ENCODE results near the gene PRRG1. TPM values are rescaled to one million over a fixed set of nuclear protein-coding genes. Genes with fewer than 3 reads are reported as not detected.
"Not testable (repeated sequence)": the region's sequence is repeated elsewhere in the genome, so short reads cannot be mapped to it uniquely, and the experiment has no call there.

Gene PRRG1
- total RNA-seq, 1 experiment from 2014 or later = 9.0 TPM

DNA sequence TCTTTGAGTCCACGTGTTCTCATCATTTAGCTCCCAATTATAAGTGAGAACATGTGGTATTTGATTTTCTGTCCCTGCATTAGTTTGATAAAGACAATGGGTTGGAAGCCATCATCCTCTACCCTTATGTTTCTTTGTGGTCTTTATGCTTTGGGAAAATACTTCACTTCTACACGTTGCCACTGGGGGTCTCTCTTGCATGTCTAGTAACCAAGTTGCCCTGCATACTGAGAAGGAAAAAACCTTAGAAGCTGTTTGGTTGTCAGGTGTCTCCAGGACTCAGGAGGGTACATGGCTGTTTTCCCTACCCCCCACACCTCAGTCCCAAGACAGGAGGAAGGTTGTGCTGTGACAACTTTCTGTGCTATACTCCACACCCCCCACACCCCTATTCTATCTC is 146.6 kb downstream of the PRRG1 start:
- H3T11ph ChIP-seq (ENCODE audit: low read length); H3K79me1 ChIP-seq (ENCODE audit: insufficient read depth, low read depth, low read length, poor library complexity, severe bottlenecking); H4K20me1 ChIP-seq (ENCODE audit: control insufficient read depth, insufficient read depth, insufficient read length); H2BK5ac ChIP-seq (ENCODE audit: insufficient read length, low read length); H3K23ac ChIP-seq (ENCODE audit: insufficient read length, low read depth, low read length); H3K9ac ChIP-seq (ENCODE audit: extremely low read depth, insufficient read length, low read length); H3K14ac ChIP-seq (ENCODE audit: insufficient read depth, low read length); H3K56ac ChIP-seq (ENCODE audit: insufficient read length, low read depth, low read length); H3K9me3 ChIP-seq (ENCODE audit: control insufficient read depth, low read depth, low read length); H2BK120ac ChIP-seq (ENCODE audit: low read depth, low read length, poor library complexity, severe bottlenecking); H4K5ac ChIP-seq (ENCODE audit: insufficient read length, low read depth, low read length); H4K91ac ChIP-seq (ENCODE audit: insufficient read length, low read depth, low read length); H2AFZ ChIP-seq (ENCODE audit: low read length); H2AK5ac ChIP-seq (ENCODE audit: insufficient read length, low read length); H3K4me1 Mint-ChIP-seq; H3K4me3 Mint-ChIP-seq; H3K27me3 Mint-ChIP-seq (ENCODE audit: low read depth); H4K8ac ChIP-seq (replicated peaks; ENCODE audit: insufficient read length, low read depth, low read length); H2BK15ac ChIP-seq (ENCODE audit: low read depth, low read length); H2BK20ac ChIP-seq (ENCODE audit: low read depth, low read length, poor library complexity, severe bottlenecking); H3K79me2 ChIP-seq (ENCODE audit: insufficient read depth, low read length); H3K27ac Mint-ChIP-seq; H3K4ac ChIP-seq (ENCODE audit: low read depth, low read length); DNase-seq; H3K4me2 ChIP-seq (ENCODE audit: insufficient read depth, insufficient read length, low read length); H3K18ac ChIP-seq (ENCODE audit: insufficient read length, low read depth, low read length); H3K27ac ChIP-seq (ENCODE audit: insufficient read length, low read depth, low read length); H3K4me1 ChIP-seq (ENCODE audit: insufficient read depth, low read length); H3K27me3 ChIP-seq (ENCODE audit: insufficient read depth, low read length); H2BK12ac ChIP-seq (ENCODE audit: insufficient read length, low read depth, low read length); H3K23me2 ChIP-seq (ENCODE audit: insufficient read length, low read depth, low read length, poor library complexity, severe bottlenecking): not testable (repeated sequence)
- Mint-ChIP-seq H3K9me3 (peaks cover 45 to 58% of the 10 kb centered on the region in 2 experiments), H3K36me3 (ENCODE audit: insufficient read depth in 1 of 3, low read depth in 3 of 3) (peaks cover 6 to 12% (median 7%) of the 10 kb centered on the region in 3 experiments; a peak in 6 of 7 replicates)
- TF ChIP-seq CTCF (conservative IDR thresholded peaks at IDR 0.05) = peak; percentile 52
- no CpG with 5 or more reads among the region's 2 CpGs for WGBS (ENCODE audit: extremely low coverage, insufficient read length, low lambda C conversion rate)

DNA sequence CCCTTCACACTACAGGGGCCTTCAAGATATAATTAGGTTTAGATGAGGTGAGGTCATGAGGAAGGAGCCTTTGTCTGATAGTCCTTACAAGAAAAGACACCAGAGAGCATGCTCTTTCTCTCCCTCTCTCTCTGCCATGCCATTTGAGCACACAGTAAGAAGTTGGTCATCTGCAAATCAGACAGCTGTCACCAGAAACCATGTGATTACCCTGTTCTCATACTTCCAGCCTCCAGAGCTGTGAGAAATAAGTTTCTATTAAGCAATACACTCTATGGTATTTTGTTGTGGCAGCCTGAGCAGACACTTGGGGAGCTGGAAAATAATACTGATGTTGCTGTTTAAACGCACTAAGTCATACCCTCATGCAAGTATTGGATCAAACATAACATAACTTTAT is 148.0 kb downstream of the PRRG1 start:
- H3K9me3 Mint-ChIP-seq = peaks cover 49 to 57% of the 10 kb centered on the region in 2 experiments
- not testable (repeated sequence) for H3K56ac ChIP-seq (ENCODE audit: insufficient read length, low read depth, low read length); H3K79me2 ChIP-seq (ENCODE audit: insufficient read depth, low read length); H3K4me3 Mint-ChIP-seq; DNase-seq; H3K18ac ChIP-seq (ENCODE audit: insufficient read length, low read depth, low read length); H3K14ac ChIP-seq (ENCODE audit: insufficient read depth, low read length); H4K91ac ChIP-seq (ENCODE audit: insufficient read length, low read depth, low read length); H3K4me1 ChIP-seq (ENCODE audit: insufficient read depth, low read length); H3K27me3 Mint-ChIP-seq (ENCODE audit: low read depth); H4K20me1 ChIP-seq (ENCODE audit: control insufficient read depth, insufficient read depth, insufficient read length); H2BK15ac ChIP-seq (ENCODE audit: low read depth, low read length); H2BK5ac ChIP-seq (ENCODE audit: insufficient read length, low read length); H3K23ac ChIP-seq (ENCODE audit: insufficient read length, low read depth, low read length); H2BK20ac ChIP-seq (ENCODE audit: low read depth, low read length, poor library complexity, severe bottlenecking); H2BK12ac ChIP-seq (ENCODE audit: insufficient read length, low read depth, low read length); H3K23me2 ChIP-seq (ENCODE audit: insufficient read length, low read depth, low read length, poor library complexity, severe bottlenecking); H3K27ac Mint-ChIP-seq; H3K9ac ChIP-seq (ENCODE audit: extremely low read depth, insufficient read length, low read length); H3K9me3 ChIP-seq (ENCODE audit: control insufficient read depth, low read depth, low read length); H4K8ac ChIP-seq (replicated peaks; ENCODE audit: insufficient read length, low read depth, low read length); H3K4me2 ChIP-seq (ENCODE audit: insufficient read depth, insufficient read length, low read length); H3K27me3 ChIP-seq (ENCODE audit: insufficient read depth, low read length); H2AK5ac ChIP-seq (ENCODE audit: insufficient read length, low read length); H2BK120ac ChIP-seq (ENCODE audit: low read depth, low read length, poor library complexity, severe bottlenecking); H3K79me1 ChIP-seq (ENCODE audit: insufficient read depth, low read depth, low read length, poor library complexity, severe bottlenecking); H2AFZ ChIP-seq (ENCODE audit: low read length); H3T11ph ChIP-seq (ENCODE audit: low read length); H4K5ac ChIP-seq (ENCODE audit: insufficient read length, low read depth, low read length); H3K4ac ChIP-seq (ENCODE audit: low read depth, low read length); H3K4me1 Mint-ChIP-seq; H3K27ac ChIP-seq (ENCODE audit: insufficient read length, low read depth, low read length)
- WGBS (ENCODE audit: extremely low coverage, insufficient read length, low lambda C conversion rate) = no CpG with 5 or more reads among the region's 1 CpG
- H3K36me3 Mint-ChIP-seq (ENCODE audit: insufficient read depth in 1 of 3, low read depth in 3 of 3) = peaks cover 4 to 12% (median 8%) of the 10 kb centered on the region in 3 experiments; a peak in 6 of 7 replicates
